DMS53 treated with DMSO at 0.1 percent for 48 hours (cell line): ENCODE data around the gene HIF1A.
"Not testable (repeated sequence)": the region's sequence is repeated elsewhere in the genome, so short reads cannot be mapped to it uniquely, and the experiment has no call there.

Source experiments
- DNase-seq: peaks from one replicate; lab custom pipeline; 2025; ENCODE audit not compliant: unreplicated experiment; lab: John Stamatoyannopoulos, UW

The HIF1A gene

DNA sequence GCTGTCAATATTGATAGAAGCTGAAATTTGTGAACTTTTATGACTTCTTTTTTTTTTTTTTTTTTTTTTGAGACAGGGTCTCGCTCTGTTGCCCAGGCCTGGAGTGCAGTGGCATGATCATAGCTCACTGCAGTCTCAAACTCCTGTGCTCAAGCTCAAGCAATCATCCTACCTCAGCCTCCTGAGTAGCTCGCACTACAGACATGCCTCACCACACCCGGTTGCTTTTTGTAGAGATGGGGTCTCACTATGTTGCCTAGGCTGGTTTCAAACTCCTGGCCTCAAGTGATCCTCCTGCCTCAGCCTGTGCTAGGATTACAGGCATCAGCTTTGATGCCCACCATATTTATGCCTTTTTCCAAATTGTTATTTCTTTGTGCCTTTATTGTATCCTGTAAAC, 51.0 kb downstream of the HIF1A start:
- not testable (repeated sequence) for DNase-seq

DNA sequence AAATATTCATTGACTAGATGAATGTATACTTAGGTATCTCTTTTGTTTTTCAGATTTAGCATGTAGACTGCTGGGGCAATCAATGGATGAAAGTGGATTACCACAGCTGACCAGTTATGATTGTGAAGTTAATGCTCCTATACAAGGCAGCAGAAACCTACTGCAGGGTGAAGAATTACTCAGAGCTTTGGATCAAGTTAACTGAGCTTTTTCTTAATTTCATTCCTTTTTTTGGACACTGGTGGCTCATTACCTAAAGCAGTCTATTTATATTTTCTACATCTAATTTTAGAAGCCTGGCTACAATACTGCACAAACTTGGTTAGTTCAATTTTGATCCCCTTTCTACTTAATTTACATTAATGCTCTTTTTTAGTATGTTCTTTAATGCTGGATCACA, 51.6 kb downstream of the HIF1A start:
- DNase-seq: no peak

DNA sequence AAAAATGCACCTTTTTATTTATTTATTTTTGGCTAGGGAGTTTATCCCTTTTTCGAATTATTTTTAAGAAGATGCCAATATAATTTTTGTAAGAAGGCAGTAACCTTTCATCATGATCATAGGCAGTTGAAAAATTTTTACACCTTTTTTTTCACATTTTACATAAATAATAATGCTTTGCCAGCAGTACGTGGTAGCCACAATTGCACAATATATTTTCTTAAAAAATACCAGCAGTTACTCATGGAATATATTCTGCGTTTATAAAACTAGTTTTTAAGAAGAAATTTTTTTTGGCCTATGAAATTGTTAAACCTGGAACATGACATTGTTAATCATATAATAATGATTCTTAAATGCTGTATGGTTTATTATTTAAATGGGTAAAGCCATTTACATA, 52.0 kb downstream of the HIF1A start:
- DNase-seq: no peak

DNA sequence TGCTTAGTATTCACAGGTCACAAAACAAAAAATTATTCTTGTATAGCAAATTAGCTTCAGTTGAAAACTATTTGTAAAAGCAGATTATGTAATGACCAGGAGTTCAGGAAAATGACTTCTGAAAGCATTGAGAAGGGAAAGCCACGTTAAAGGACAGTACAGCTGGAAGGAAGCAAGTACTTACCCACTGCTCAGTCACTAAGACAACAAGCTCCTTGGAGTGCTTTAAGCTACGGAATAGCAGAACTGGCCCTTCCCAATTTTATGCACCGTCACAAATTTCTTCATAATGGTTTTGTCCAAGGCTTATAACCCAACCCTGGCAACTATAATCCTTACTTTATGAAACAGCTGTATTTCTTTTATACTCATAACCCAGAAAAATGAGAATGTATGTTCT, 54.0 kb downstream of the HIF1A start:
- peak; percentile 26 for DNase-seq

DNA sequence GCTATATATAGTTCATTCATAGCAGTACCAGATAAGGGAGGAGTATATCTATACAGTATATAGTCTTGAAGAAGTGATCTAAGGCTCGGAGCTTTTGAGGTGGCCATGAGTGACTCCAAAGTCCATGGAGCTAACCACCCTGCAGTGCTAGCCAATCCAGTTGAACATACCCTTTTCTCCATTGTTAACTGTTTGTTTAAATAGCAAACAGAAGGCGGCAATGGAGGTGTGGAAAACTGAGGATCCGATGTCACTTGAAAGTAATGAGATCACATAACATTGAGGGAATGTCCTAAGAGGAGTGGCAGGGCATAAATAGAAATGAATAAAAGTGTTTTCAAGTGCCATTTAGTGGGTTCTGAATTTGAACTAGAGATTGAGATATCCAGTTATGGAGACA, 54.6 kb downstream of the HIF1A start:
- peak; percentile 70 for DNase-seq

DNA sequence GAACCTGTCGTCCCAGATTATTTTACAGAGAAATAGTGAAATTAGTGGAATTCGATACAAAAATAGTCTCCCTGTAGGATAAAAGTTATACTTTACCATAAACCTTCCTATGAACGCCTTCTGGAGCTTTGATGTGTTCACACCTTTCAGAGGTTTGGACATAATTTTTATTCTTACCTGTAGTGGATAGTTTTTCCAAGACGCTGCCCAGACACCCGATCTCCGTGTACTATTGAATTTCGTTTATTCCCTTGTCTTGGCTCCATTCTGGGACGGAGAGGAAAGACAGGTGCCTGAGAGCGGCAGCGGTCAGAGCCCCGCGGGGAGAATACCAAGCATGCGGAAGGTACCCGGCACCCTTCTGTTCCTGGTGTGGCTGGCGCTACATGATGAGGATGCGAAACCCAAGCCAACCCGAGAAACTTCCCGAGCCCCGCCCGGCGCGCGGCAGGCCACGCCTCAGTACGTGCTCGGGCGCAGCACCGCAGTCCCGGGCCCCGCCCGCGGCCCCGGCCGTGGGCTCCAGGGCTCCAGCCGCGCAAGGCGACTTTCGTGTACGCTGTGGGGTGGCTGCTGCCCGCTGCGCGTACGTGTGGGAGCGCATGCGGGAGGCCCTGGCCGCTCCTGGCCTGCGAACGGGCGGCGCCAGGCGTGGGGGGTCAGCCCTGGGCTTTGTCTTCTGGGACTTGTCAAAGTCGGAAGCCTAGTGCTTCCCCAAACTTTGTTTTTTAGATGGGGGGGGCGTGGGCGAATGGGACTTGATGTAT, 55.6 kb downstream of the HIF1A start:
- no peak for DNase-seq

DNA sequence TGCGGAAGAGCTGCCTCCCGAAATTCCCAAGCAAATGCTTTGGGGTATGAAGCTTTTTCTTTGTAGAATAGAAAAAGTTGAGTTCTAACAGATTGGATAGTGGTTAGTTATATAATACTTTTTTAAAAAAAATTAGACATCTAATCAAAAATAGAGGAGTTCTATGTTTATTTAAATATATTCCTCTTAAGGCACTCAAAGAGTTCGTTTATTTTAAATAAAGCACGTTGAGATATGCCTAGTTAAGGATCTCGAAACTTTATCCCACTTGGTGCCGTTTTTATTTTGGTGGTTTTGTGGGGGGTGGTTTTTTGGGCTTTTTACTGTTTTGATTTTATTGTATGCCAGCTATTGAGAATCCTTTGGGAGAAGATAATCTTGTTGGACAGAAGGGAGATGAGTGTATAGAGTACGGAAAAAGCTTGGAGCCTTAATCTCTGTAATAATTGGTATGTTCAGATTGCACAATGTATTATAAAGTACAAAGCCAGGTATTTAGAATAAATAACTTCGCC, 56.2 kb downstream of the HIF1A start:
- DNase-seq: no peak

DNA sequence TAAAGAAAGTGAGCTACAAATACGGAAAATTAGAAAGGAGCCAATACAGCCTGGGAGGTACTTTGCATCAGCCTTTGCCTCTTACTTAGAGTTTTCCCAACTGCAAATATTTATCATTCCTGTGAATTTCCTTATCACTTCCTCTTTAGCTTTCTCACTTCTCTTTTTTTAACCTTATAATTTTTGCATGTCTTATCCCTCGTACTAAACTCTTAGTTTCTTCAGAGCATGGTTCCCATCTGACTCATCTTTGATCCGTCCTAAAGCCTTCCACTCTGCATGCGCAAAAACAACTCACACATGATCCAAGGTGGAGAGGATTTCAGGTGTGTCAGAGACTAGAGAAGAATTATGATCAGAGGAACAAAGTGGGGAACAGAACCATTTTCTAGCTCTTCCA, 57.3 kb downstream of the HIF1A start:
- no peak for DNase-seq

DNA sequence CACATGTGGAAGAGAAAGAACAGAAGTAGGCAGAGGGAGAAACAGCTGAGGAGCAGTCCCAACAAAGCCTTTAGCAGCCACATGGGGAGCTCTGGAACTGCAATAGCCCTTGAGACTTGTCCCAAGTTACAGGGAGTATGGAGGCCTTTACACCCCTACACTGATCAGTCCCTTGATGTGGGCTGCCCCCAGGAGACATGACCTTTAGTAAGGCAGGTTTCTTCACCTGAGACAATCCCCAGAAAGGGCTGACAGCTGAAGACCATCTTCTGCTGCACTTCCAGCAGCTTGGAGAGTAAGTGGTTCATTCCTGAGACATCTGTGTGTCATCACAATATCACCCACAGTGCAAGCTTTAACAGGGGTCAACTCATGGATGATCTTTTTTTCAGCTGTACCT, 58.3 kb downstream of the HIF1A start:
- DNase-seq: no peak

DNA sequence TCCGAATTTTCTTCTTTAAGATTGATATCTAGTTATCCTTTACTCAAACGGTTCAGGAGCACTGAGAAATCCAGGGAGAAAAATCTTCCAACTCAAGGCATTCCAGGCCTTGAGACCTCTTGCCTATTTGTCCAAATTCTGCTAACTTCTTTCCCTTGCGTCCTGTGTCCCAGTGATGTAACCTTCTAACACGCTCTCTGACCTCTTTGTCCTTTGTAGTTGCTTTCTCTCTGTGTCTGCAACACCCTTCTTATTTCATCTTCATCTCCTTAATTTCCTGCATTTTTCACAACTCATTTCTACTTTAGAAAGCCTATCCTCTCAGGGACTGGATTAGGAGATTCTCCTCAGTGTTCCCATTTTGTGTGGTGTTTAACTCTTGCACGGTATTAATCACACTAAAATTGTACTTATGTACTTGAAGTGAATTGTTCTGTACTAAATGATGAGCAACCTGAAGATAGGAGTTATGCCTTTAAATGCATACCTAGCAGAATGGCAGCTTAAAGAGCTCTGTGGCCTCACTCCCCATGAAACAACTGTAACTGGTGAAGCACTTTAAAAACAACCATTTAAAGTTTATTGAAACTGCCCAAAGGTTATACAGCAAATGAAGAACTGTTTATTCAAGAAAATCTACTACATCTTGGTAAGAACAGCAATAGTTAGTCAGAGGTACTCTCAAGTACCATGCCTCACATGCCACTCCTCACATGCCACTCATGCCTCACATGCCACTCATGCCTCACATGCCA, 59.5 kb downstream of the HIF1A start:
- DNase-seq: no peak

DNA sequence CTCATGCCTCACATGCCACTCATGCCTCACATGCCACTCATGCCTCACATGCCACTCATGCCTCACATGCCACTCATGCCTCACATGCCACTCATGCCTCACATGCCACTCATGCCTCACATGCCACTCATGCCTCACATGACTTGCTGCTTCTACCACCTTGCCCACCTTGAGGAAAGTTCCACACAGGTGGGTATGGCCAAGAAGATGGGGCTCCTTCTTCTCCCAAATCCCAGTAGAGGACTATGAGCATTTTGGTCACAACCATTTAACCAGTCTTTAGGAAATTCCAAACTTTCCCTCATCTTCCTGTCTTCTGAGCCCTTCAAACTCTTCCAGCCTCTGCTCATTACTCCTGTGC, 60.0 kb downstream of the HIF1A start:
- not testable (repeated sequence) for DNase-seq

DNA sequence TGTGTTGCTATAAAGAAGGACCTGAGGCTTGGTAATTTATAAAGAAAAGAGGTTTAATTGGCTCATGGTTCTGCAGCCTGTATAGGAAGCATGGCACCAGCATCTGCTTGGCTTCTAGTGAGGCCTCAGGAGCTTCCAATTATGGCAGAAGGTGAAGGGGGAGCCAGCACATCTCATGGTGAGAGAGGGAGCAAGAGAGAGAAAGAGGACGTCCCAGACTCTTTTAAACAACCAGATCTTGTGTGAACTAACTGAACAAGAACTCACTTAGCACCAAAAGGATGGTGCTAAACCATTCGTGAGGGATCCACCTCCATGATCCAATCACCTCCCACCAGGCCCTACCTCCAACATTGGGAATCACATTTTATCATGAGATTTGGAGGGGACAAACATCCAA, 60.8 kb downstream of the HIF1A start:
- no peak for DNase-seq

DNA sequence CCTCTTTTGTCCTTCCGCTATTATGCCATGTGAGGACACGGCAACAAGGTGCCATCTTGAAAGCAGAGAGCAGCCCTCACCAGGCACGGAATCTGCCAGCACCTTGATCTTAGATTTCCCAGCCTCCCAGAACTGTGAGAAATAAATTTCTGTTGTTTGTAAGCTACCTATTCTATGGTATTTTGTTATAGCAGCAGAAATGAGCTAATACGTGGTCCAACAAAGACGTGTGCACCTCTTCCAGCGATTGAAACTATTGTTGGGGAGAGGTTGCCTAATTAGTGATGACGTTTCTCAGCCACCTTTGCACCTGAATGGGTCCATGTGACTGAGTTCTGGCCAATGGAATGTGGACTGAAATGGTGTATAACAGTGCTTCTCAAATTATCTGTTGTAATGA, 64.6 kb downstream of the HIF1A start:
- no peak for DNase-seq

DNA sequence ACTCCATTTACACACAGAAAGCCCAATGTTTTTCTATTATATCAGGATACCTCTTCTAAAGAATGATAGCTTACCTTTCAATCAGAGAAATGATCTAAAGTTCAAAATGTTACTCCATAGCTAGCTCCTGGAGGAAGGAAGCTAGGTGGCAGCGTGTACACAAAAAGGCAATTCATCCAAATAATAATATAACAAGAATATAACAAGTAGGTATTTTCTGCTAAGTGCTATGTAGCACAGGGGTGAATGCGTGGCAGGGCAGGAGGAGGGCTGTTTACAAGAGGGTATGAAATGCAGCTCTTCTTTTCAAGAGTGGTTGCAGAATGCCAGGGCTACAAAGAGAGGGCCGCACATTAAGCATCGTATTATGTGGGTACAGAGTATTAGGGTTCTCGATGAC, 66.2 kb downstream of the HIF1A start:
- no peak for DNase-seq

DNA sequence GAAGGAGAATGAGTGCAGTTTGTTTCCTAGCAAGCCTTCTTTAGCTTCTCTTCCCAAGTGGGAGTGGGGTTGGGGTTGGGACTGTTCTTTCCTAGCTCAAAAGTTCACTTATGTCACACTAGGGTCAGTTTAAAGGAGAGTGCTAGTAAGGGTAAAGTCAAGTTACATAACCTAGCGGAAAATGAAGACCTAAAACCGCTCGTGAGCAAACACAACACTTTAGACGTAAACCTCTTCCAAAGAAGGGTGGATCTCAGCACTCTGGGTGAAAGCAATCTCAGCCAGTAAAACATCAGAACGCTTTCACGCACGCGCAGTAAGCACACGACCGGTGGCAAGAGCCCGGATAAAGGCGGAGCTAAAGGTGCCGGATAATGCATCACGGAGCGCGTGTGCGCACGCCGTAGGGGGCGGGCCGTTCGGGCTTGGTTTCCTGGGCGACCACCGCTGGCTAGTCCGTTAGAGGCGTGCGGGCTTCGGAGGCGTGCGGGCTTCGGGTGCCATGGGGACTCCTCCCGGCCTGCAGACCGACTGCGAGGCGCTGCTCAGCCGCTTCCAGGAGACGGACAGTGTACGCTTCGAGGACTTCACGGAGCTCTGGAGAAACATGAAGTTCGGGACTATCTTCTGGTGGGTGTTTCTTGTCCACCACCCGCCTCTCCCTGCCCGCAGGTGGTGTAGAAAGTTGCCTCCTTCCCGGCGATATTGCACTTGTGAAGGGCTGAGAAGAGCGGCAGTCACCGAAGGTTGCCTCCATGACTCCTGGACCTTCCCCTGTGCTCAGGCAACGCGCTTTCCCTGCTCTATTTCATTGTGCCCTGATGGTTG, 66.9 kb downstream of the HIF1A start, which contains the start of gene SNAPC1:
SNAPC1 (plus strand) TSS at position 462 of the 828 bp plus-strand sequence; CDS start at position 503, 41 bp downstream.
- DNase-seq: peak; percentile 94

DNA sequence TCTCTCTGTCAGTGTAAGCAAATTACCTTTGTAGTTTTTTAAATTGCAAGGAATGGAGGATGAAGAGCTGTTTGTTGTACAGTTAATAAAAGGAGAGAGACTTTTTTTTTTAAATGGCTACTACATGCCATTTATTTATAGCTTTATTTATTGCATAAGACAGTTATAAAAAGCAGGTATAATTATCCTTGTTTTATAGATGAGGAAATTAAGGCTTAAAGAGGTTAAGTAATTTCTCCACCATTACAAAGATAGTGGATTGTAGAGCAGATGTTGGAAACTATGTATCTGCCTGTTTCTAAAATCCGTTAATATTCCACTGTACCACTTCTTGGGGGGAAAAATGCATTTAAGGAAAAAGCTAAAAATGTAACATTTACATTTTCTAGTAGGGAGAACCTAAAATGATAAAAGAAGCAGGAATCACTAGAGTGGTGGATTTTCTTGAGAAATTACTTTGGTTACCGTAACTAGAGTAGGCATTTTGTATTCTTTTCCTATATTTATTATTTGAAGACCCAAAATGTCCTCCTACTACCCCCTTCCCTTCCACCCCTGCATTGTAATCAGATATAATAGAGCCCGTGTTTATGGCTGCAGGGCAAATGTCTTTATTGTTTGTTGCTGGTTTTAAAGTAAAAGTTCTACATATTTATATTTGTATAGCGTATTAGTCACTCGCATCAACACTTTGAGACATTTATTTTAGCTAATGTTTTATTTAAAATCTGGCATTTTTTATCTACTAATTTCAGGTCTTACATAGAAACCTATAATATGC, 69.2 kb downstream of the HIF1A start:
- DNase-seq: no peak

DNA sequence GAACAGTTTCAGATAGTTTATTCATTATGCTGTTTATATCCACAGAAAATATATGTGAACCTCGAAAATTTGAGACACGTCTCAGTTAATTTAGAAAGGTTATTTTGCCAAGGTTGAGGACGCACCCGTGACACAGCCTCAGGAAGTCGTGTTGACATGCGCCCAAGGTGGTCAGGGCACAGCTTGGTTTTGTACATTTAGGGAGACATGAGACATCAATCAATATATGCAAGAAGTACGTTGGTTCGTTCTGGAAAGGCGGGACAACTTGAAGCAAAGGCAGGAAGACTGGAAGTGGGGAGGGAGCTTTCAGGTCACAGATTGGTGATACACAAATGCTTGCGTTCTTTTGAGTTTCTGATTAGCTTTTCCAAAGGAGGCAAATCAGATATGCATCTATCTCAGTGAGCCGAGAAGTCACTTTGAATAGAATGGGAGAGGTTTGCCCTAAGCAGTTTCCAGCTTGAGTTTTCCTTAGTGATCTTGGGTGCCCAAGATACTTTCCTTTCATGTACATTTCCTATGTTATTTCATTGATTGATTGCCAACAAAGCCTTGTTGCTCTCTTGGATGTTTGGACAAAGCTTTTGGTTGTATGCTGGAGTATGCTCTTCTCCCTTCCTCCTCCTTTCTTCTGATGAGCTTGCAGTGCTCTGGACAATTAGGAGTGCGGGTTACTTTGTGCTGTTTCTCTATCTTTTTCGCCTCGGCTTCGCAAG, 70.1 kb downstream of the HIF1A start:
- DNase-seq: no peak

DNA sequence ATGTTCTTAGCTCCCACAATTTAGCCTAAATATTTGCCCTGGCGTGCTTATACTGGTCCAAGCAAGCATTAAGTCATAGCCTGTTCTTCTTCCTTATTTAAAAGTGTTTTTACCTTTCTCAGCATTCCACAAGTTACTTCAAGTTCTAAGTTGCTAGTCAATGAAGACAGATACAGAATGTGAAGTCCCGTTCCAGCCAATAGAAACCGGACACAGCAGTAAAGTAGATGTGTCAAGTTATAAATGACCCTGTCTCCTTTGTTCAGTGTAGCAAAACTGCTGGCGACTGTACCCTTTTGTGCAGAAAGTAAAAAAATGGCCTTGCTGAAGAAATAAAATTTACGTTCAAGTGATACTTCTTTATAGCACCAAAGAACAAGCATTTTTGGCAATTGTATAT, 70.8 kb downstream of the HIF1A start:
- DNase-seq: no peak

DNA sequence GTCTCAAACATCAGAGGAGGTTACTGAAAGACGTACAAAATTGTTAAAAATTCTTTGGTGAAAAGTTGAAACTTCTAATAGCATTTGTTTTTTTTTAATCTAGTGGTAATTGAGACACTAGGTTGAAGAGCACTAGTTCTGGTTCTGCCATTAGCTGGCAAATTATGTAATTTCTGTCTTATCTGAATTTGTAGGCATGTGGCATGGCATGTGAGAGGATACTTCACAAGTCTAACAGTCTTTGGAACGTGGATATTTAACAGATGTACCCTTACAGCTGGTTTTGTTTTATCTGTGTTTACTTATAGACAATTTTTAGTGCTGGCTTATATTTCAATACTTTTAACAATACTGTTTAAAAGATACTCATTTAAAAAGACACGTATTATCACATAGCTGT, 72.9 kb downstream of the HIF1A start:
- no peak for DNase-seq

DNA sequence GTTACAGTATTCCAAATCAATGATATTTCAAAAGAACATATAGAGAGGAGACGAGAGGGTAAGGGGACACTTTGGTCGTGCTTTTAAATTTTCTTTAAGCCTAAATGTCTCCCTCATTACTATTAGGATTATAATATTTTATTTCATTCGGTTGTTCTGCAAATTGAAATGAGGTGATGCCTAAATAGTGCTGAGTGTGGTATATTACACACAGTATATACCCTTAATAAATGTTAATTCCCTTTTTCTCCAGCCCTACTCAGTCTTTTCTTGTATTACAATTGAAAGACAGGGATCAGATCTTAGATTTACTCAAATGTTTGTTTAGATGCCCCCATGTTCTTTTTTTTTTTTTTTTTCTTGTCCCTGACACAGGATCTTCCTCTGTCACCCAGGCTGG, 74.6 kb downstream of the HIF1A start:
- no peak for DNase-seq
